IPS-18a (cell line): ENCODE measurements around the gene HNRNPLL.
"Not testable (repeated sequence)": the region's sequence is repeated elsewhere in the genome, so short reads cannot be mapped to it uniquely, and the experiment has no call there.

Experiments
- H3K27ac ChIP-seq: one replicate; pipeline ENCODE4 v1.5.1; 2013; ENCODE audit warnings: low read length
- H3K27me3 ChIP-seq: one replicate; pipeline ENCODE4 v1.6.1; 2013; ENCODE audit warnings: mild to moderate bottlenecking, low read length; ENCODE audit not compliant: control insufficient read depth, insufficient read depth
- H3K36me3 ChIP-seq: one replicate; pipeline ENCODE4 v1.6.1; 2013; ENCODE audit warnings: low read depth, low read length; ENCODE audit not compliant: control insufficient read depth
- H3K4me1 ChIP-seq: one replicate; pipeline ENCODE4 v1.6.1; 2013; ENCODE audit warnings: low read depth, low read length; ENCODE audit not compliant: control insufficient read depth
- H3K4me3 ChIP-seq: one replicate; pipeline ENCODE4 v1.5.1; 2013; ENCODE audit warnings: low read length
- H3K9ac ChIP-seq: one replicate; pipeline ENCODE4 v1.6.1; 2013; ENCODE audit warnings: mild to moderate bottlenecking, low read length, moderate library complexity
- H3K9me3 ChIP-seq: one replicate; pipeline ENCODE4 v1.6.1; 2013; ENCODE audit warnings: low read depth, low read length; ENCODE audit not compliant: control insufficient read depth

The HNRNPLL gene

GRCh38 chr2:38602732-38603401 lies at the start of gene HNRNPLL:
TSS of gene HNRNPLL (minus strand) at chr2:38602928. CDS start at chr2:38602626, 302 bp downstream.
- Histone ChIP-seq H3K9ac (peak within 1 kb of the TSS; percentile 91), H3K36me3 (no peaks in the 10 kb centered on the region), H3K27ac (peak within 1 kb of the TSS; percentile 76), H3K4me1 (peaks cover 25% of the 10 kb centered on the region), H3K9me3 (no peaks in the 10 kb centered on the region), H3K27me3 (no peaks in the 10 kb centered on the region), H3K4me3 (peak within 1 kb of the TSS; percentile 93)

- no peaks in the 10 kb centered on the region for H3K36me3 ChIP-seq
- H3K4me1 ChIP-seq = no peaks in the 10 kb centered on the region
- H3K9me3 ChIP-seq = no peaks in the 10 kb centered on the region
- H3K9ac ChIP-seq = no peak overlapping the region
- H3K4me3 ChIP-seq = no peak overlapping the region
- H3K27ac ChIP-seq = no peak overlapping the region
- no peaks in the 10 kb centered on the region for H3K27me3 ChIP-seq
Measured at GRCh38 chr2:38650717-38651116, 48.0 kb upstream of the HNRNPLL start.

- H3K4me3 ChIP-seq = no peak overlapping the region
- H3K36me3 ChIP-seq = no peaks in the 10 kb centered on the region
- no peaks in the 10 kb centered on the region for H3K27me3 ChIP-seq
- H3K9me3 ChIP-seq = no peaks in the 10 kb centered on the region
- no peaks in the 10 kb centered on the region for H3K4me1 ChIP-seq
- no peak overlapping the region for H3K9ac ChIP-seq
- H3K27ac ChIP-seq = no peak overlapping the region
Measured at GRCh38 chr2:38650012-38650411, 47.3 kb upstream of the HNRNPLL start.

- H3K36me3 ChIP-seq = no peaks in the 10 kb centered on the region
- H3K9me3 ChIP-seq = no peaks in the 10 kb centered on the region
- no peak overlapping the region for H3K27ac ChIP-seq
- H3K9ac ChIP-seq = no peak overlapping the region
- H3K27me3 ChIP-seq = no peaks in the 10 kb centered on the region
- no peak overlapping the region for H3K4me3 ChIP-seq
- no peaks in the 10 kb centered on the region for H3K4me1 ChIP-seq
Measured at GRCh38 chr2:38649176-38649728, 46.5 kb upstream of the HNRNPLL start.

- H3K36me3 ChIP-seq = no peaks in the 10 kb centered on the region
- H3K9ac ChIP-seq = no peak overlapping the region
- H3K4me3 ChIP-seq = no peak overlapping the region
- H3K27ac ChIP-seq = no peak overlapping the region
- H3K27me3 ChIP-seq = no peaks in the 10 kb centered on the region
- peaks cover 4% of the 10 kb centered on the region for H3K9me3 ChIP-seq
- no peaks in the 10 kb centered on the region for H3K4me1 ChIP-seq
Measured at GRCh38 chr2:38648107-38648761, 45.5 kb upstream of the HNRNPLL start.

- not testable (repeated sequence) for H3K9me3 ChIP-seq, H3K4me3 ChIP-seq, H3K4me1 ChIP-seq, H3K36me3 ChIP-seq, H3K27me3 ChIP-seq, H3K9ac ChIP-seq, H3K27ac ChIP-seq
Measured at GRCh38 chr2:38643683-38644511, 41.2 kb upstream of the HNRNPLL start.

- H3K9ac ChIP-seq = no peak overlapping the region
- H3K4me1 ChIP-seq = no peaks in the 10 kb centered on the region
- no peak overlapping the region for H3K4me3 ChIP-seq
- no peak overlapping the region for H3K27ac ChIP-seq
- H3K36me3 ChIP-seq = no peaks in the 10 kb centered on the region
- no peaks in the 10 kb centered on the region for H3K27me3 ChIP-seq
- H3K9me3 ChIP-seq = peaks cover 4% of the 10 kb centered on the region
Measured at GRCh38 chr2:38643021-38643671, 40.4 kb upstream of the HNRNPLL start.

GRCh38 chr2:38642373-38643017 lies 39.8 kb upstream of the HNRNPLL start:
- not testable (repeated sequence) for H3K27ac ChIP-seq, H3K4me1 ChIP-seq, H3K36me3 ChIP-seq, H3K9me3 ChIP-seq, H3K9ac ChIP-seq, H3K27me3 ChIP-seq, H3K4me3 ChIP-seq

- H3K9ac ChIP-seq = no peak overlapping the region
- H3K4me1 ChIP-seq = no peaks in the 10 kb centered on the region
- H3K9me3 ChIP-seq = no peaks in the 10 kb centered on the region
- no peaks in the 10 kb centered on the region for H3K27me3 ChIP-seq
- H3K36me3 ChIP-seq = no peaks in the 10 kb centered on the region
- H3K27ac ChIP-seq = no peak overlapping the region
- no peak overlapping the region for H3K4me3 ChIP-seq
Measured at GRCh38 chr2:38636069-38636468, 33.3 kb upstream of the HNRNPLL start.

GRCh38 chr2:38635139-38635538 lies 32.4 kb upstream of the HNRNPLL start:
- H3K27ac ChIP-seq = no peak overlapping the region
- no peaks in the 10 kb centered on the region for H3K27me3 ChIP-seq
- H3K36me3 ChIP-seq = no peaks in the 10 kb centered on the region
- no peaks in the 10 kb centered on the region for H3K4me1 ChIP-seq
- no peak overlapping the region for H3K4me3 ChIP-seq
- no peak overlapping the region for H3K9ac ChIP-seq
- H3K9me3 ChIP-seq = no peaks in the 10 kb centered on the region

GRCh38 chr2:38634684-38635083 lies 32.0 kb upstream of the HNRNPLL start:
- Histone ChIP-seq H3K4me3 (no peak overlapping the region), H3K9ac (no peak overlapping the region), H3K27ac (no peak overlapping the region), H3K27me3 (no peaks in the 10 kb centered on the region), H3K4me1 (no peaks in the 10 kb centered on the region), H3K9me3 (no peaks in the 10 kb centered on the region), H3K36me3 (no peaks in the 10 kb centered on the region)
